Measurements from ENCODE around the gene MDM2. TPM values are rescaled to one million over a fixed set of nuclear protein-coding genes. Genes with fewer than 3 reads are reported as not detected.

Gene MDM2
- total RNA-seq, 4 donors from 2014 or later, result 47.5 to 79.2 (median 57.4) TPM

GRCh38 chr12:68821357-68822188 is 13.6 kb downstream of the MDM2 start:
- no peak for TF ChIP-seq CTCF (IDR thresholded peaks at IDR 0.05)
- TF ChIP-seq EP300 (IDR thresholded peaks at IDR 0.05), result no peak
- no peak for TF ChIP-seq POLR2AphosphoS5 (IDR thresholded peaks at IDR 0.05)
- TF ChIP-seq POLR2A (IDR thresholded peaks at IDR 0.05), result no peak
- H3K36me3 ChIP-seq, result peaks cover 6 to 98% of the 10 kb centered on the region in 2 donors
- WGBS, 2 donors (ENCODE audit: low coverage in 1 of 2), result 85 to 87% methylated on average over 3 to 5 of the region's 6 CpGs

GRCh38 chr12:68823696-68824095 is 15.7 kb downstream of the MDM2 start:
- TF ChIP-seq POLR2AphosphoS5 (IDR thresholded peaks at IDR 0.05), result no peak
- no peak for TF ChIP-seq POLR2A (IDR thresholded peaks at IDR 0.05)
- no peak for TF ChIP-seq EP300 (IDR thresholded peaks at IDR 0.05)
- TF ChIP-seq CTCF (IDR thresholded peaks at IDR 0.05), result no peak
- Histone ChIP-seq H3K4me1 (peaks cover 0 to 7% (median 0%) of the 10 kb centered on the region in 3 donors), H3K27me3 (no peaks in the 10 kb centered on the region), H3K4me3 (no peak overlapping the region), H3K9me3 (no peaks in the 10 kb centered on the region), H3K27ac (no peak overlapping the region), H3K36me3 (peaks cover 6 to 100% of the 10 kb centered on the region in 2 donors)
- WGBS, 2 donors (ENCODE audit: low coverage in 1 of 2), result 68 to 100% methylated on average over 2 to 3 of the region's 3 CpGs
- no peak for ATAC-seq

More at GRCh38 chr12:68821357-68822188, 13.6 kb downstream of the MDM2 start:
- no peak overlapping the region for H3K27ac ChIP-seq
- ATAC-seq, result no peak
- peaks cover 0 to 9% (median 0%) of the 10 kb centered on the region in 3 donors for H3K4me1 ChIP-seq
- H3K9me3 ChIP-seq, result no peaks in the 10 kb centered on the region
- no peaks in the 10 kb centered on the region for H3K27me3 ChIP-seq
- no peak overlapping the region for H3K4me3 ChIP-seq

- no peak for ATAC-seq
- H3K36me3 ChIP-seq, result peaks cover 6 to 100% of the 10 kb centered on the region in 2 donors
- WGBS, 2 donors (ENCODE audit: low coverage in 1 of 2), result 94 to 97% methylated on average over 5 of the region's 5 CpGs
- no peaks in the 10 kb centered on the region for H3K9me3 ChIP-seq
- no peaks in the 10 kb centered on the region for H3K27me3 ChIP-seq
- H3K27ac ChIP-seq, result no peak overlapping the region
- H3K4me3 ChIP-seq, result no peak overlapping the region
- H3K4me1 ChIP-seq, result peaks cover 0 to 7% (median 0%) of the 10 kb centered on the region in 3 donors
- TF ChIP-seq CTCF (IDR thresholded peaks at IDR 0.05) (no peak), EP300 (IDR thresholded peaks at IDR 0.05) (no peak), POLR2AphosphoS5 (IDR thresholded peaks at IDR 0.05) (no peak), POLR2A (IDR thresholded peaks at IDR 0.05) (no peak)
Observed at GRCh38 chr12:68824131-68824530, 16.2 kb downstream of the MDM2 start.

- 93 to 97% methylated on average over 6 to 15 of the region's 16 CpGs for WGBS, 2 donors (ENCODE audit: low coverage in 1 of 2)
- TF ChIP-seq POLR2AphosphoS5 (IDR thresholded peaks at IDR 0.05) (no peak), EP300 (IDR thresholded peaks at IDR 0.05) (no peak), POLR2A (IDR thresholded peaks at IDR 0.05) (no peak), CTCF (IDR thresholded peaks at IDR 0.05) (no peak)
- no peaks in the 10 kb centered on the region for H3K9me3 ChIP-seq
Observed at GRCh38 chr12:68824597-68825250, 16.7 kb downstream of the MDM2 start.

More at GRCh38 chr12:68824597-68825250, 16.7 kb downstream of the MDM2 start:
- peaks cover 0 to 7% (median 0%) of the 10 kb centered on the region in 3 donors for H3K4me1 ChIP-seq
- ATAC-seq, result no peak
- no peaks in the 10 kb centered on the region for H3K27me3 ChIP-seq
- peaks cover 6 to 100% of the 10 kb centered on the region in 2 donors for H3K36me3 ChIP-seq
- H3K4me3 ChIP-seq, result no peak overlapping the region
- H3K27ac ChIP-seq, result no peak overlapping the region

All from gastroesophageal sphincter (tissue), 4 donors.